ENCODE data around the gene HSP90B1.
A peak's percentile ranks its signal among the peaks of the same experiment; 100 is the strongest.

The HSP90B1 gene

GRCh38 chr12:103915306-103915705, 14.9 kb upstream of the HSP90B1 start:
- Histone ChIP-seq H3K4ac (ENCODE audit: low read depth in 1 of 2, low read length in 2 of 2) (no peak overlapping the region), H3K23ac (ENCODE audit: low read length in 2 of 2) (no peak overlapping the region), H3K14ac (ENCODE audit: low read length in 2 of 2) (no peak overlapping the region), H3K79me1 (replicated peaks; ENCODE audit: low read length, poor library complexity, severe bottlenecking) (no peaks in the 10 kb centered on the region), H2BK15ac (ENCODE audit: low read depth, poor library complexity, severe bottlenecking) (no peak overlapping the region), H3K4me3 (ENCODE audit: insufficient read depth in 1 of 2, low read depth in 1 of 2, low read length in 2 of 2) (no peak overlapping the region), H3K27ac (ENCODE audit: low read length, poor library complexity, severe bottlenecking) (no peak overlapping the region), H3K36me3 (ENCODE audit: control insufficient read depth in 1 of 2, insufficient read depth in 2 of 2, low read depth in 1 of 2, low read length in 2 of 2) (no peaks in the 10 kb centered on the region), H2AFZ (ENCODE audit: low read depth, low read length) (no peak overlapping the region), H2BK120ac (ENCODE audit: low read depth, low read length) (no peak overlapping the region), H2BK12ac (ENCODE audit: low read length in 2 of 2) (no peak overlapping the region), H3K9ac (ENCODE audit: low read length) (no peak overlapping the region), H4K91ac (ENCODE audit: low read length) (no peak overlapping the region), H3K27me3 (ENCODE audit: control insufficient read depth in 1 of 2, insufficient read depth in 1 of 2, low read length in 2 of 2) (no peaks in the 10 kb centered on the region), H3K9me3 (ENCODE audit: control insufficient read depth, low read length) (peaks cover 25% of the 10 kb centered on the region), H2BK5ac (ENCODE audit: low read depth, low read length, poor library complexity, severe bottlenecking) (no peak overlapping the region), H3K18ac (ENCODE audit: low read depth in 1 of 2, low read length in 2 of 2) (no peak overlapping the region), H3K4me1 (ENCODE audit: control insufficient read depth, insufficient read depth, low read depth, low read length) (no peaks in the 10 kb centered on the region), H4K8ac (ENCODE audit: low read length) (no peak overlapping the region), H2AK5ac (ENCODE audit: low read length, severe bottlenecking) (no peak overlapping the region), H3K4me2 (ENCODE audit: low read length, poor library complexity, severe bottlenecking) (no peak overlapping the region)
- WGBS, result 66% methylated on average over 8 of the region's 8 CpGs
- no peak for DNase-seq

- no peak for DNase-seq
- no peak overlapping the region for H3K4ac ChIP-seq (ENCODE audit: low read depth in 1 of 2, low read length in 2 of 2)
- no peak overlapping the region for H3K14ac ChIP-seq (ENCODE audit: low read length in 2 of 2)
- no peak overlapping the region for H4K8ac ChIP-seq (ENCODE audit: low read length)
- no peak overlapping the region for H2AFZ ChIP-seq (ENCODE audit: low read depth, low read length)
- peaks cover 25% of the 10 kb centered on the region for H3K9me3 ChIP-seq (ENCODE audit: control insufficient read depth, low read length)
- H3K4me3 ChIP-seq (ENCODE audit: insufficient read depth in 1 of 2, low read depth in 1 of 2, low read length in 2 of 2), result no peak overlapping the region
- H2BK120ac ChIP-seq (ENCODE audit: low read depth, low read length), result no peak overlapping the region
- no peaks in the 10 kb centered on the region for H3K4me1 ChIP-seq (ENCODE audit: control insufficient read depth, insufficient read depth, low read depth, low read length)
- WGBS, result no CpG with 5 or more reads among the region's 3 CpGs
- H2BK12ac ChIP-seq (ENCODE audit: low read length in 2 of 2), result no peak overlapping the region
- no peak overlapping the region for H4K91ac ChIP-seq (ENCODE audit: low read length)
- H3K27me3 ChIP-seq (ENCODE audit: control insufficient read depth in 1 of 2, insufficient read depth in 1 of 2, low read length in 2 of 2), result no peaks in the 10 kb centered on the region
- no peak overlapping the region for H3K18ac ChIP-seq (ENCODE audit: low read depth in 1 of 2, low read length in 2 of 2)
- H3K9ac ChIP-seq (ENCODE audit: low read length), result no peak overlapping the region
- H3K79me1 ChIP-seq (replicated peaks; ENCODE audit: low read length, poor library complexity, severe bottlenecking), result no peaks in the 10 kb centered on the region
- no peaks in the 10 kb centered on the region for H3K36me3 ChIP-seq (ENCODE audit: control insufficient read depth in 1 of 2, insufficient read depth in 2 of 2, low read depth in 1 of 2, low read length in 2 of 2)
- no peak overlapping the region for H2BK15ac ChIP-seq (ENCODE audit: low read depth, poor library complexity, severe bottlenecking)
- H2AK5ac ChIP-seq (ENCODE audit: low read length, severe bottlenecking), result no peak overlapping the region
- H3K27ac ChIP-seq (ENCODE audit: low read length, poor library complexity, severe bottlenecking), result no peak overlapping the region
- H3K23ac ChIP-seq (ENCODE audit: low read length in 2 of 2), result no peak overlapping the region
- no peak overlapping the region for H3K4me2 ChIP-seq (ENCODE audit: low read length, poor library complexity, severe bottlenecking)
- no peak overlapping the region for H2BK5ac ChIP-seq (ENCODE audit: low read depth, low read length, poor library complexity, severe bottlenecking)
Measured at GRCh38 chr12:103917873-103918272, 12.3 kb upstream of the HSP90B1 start.

- H4K91ac ChIP-seq (ENCODE audit: low read length), result no peak overlapping the region
- peaks cover 3% of the 10 kb centered on the region for H3K79me1 ChIP-seq (replicated peaks; ENCODE audit: low read length, poor library complexity, severe bottlenecking)
- WGBS, result 78% methylated on average over 8 of the region's 9 CpGs
- peak; percentile 75 for DNase-seq
- H2AK5ac ChIP-seq (ENCODE audit: low read length, severe bottlenecking), result peak overlapping the region; percentile 69
- H3K23ac ChIP-seq (ENCODE audit: low read length in 2 of 2), result no peak overlapping the region
- no peak overlapping the region for H3K4me3 ChIP-seq (ENCODE audit: insufficient read depth in 1 of 2, low read depth in 1 of 2, low read length in 2 of 2)
- H4K8ac ChIP-seq (ENCODE audit: low read length), result peak overlapping the region; percentile 45
- peaks cover 4% of the 10 kb centered on the region for H3K4me1 ChIP-seq (ENCODE audit: control insufficient read depth, insufficient read depth, low read depth, low read length)
- no peak overlapping the region for H2BK5ac ChIP-seq (ENCODE audit: low read depth, low read length, poor library complexity, severe bottlenecking)
- H3K36me3 ChIP-seq (ENCODE audit: control insufficient read depth in 1 of 2, insufficient read depth in 2 of 2, low read depth in 1 of 2, low read length in 2 of 2), result no peaks in the 10 kb centered on the region
- H3K4ac ChIP-seq (ENCODE audit: low read depth in 1 of 2, low read length in 2 of 2), result no peak overlapping the region
- no peaks in the 10 kb centered on the region for H3K27me3 ChIP-seq (ENCODE audit: control insufficient read depth in 1 of 2, insufficient read depth in 1 of 2, low read length in 2 of 2)
- no peak overlapping the region for H2BK15ac ChIP-seq (ENCODE audit: low read depth, poor library complexity, severe bottlenecking)
- H2AFZ ChIP-seq (ENCODE audit: low read depth, low read length), result peak overlapping the region; percentile 92
- H2BK120ac ChIP-seq (ENCODE audit: low read depth, low read length), result no peak overlapping the region
- peak overlapping the region; percentile 61 for H3K27ac ChIP-seq (ENCODE audit: low read length, poor library complexity, severe bottlenecking)
- no peak overlapping the region for H2BK12ac ChIP-seq (ENCODE audit: low read length in 2 of 2)
- H3K18ac ChIP-seq (ENCODE audit: low read depth in 1 of 2, low read length in 2 of 2), result peak overlapping the region in 1 of 2 experiments; percentile 24
- no peak overlapping the region for H3K4me2 ChIP-seq (ENCODE audit: low read length, poor library complexity, severe bottlenecking)
- H3K14ac ChIP-seq (ENCODE audit: low read length in 2 of 2), result peak overlapping the region in 1 of 2 experiments; percentile 48
- no peak overlapping the region for H3K9ac ChIP-seq (ENCODE audit: low read length)
- no peaks in the 10 kb centered on the region for H3K9me3 ChIP-seq (ENCODE audit: control insufficient read depth, low read length)
Measured at GRCh38 chr12:103924761-103925641, 5.2 kb upstream of the HSP90B1 start.

- Histone ChIP-seq H2AK5ac (ENCODE audit: low read length, severe bottlenecking) (no peak overlapping the region), H2BK5ac (ENCODE audit: low read depth, low read length, poor library complexity, severe bottlenecking) (no peak overlapping the region), H3K36me3 (ENCODE audit: control insufficient read depth in 1 of 2, insufficient read depth in 2 of 2, low read depth in 1 of 2, low read length in 2 of 2) (peaks cover 0 to 14% of the 10 kb centered on the region in 2 experiments), H3K9ac (ENCODE audit: low read length) (peak overlapping the region; percentile 99), H3K9me3 (ENCODE audit: control insufficient read depth, low read length) (no peaks in the 10 kb centered on the region), H2BK15ac (ENCODE audit: low read depth, poor library complexity, severe bottlenecking) (no peak overlapping the region), H3K4ac (ENCODE audit: low read depth in 1 of 2, low read length in 2 of 2) (no peak overlapping the region), H3K4me2 (ENCODE audit: low read length, poor library complexity, severe bottlenecking) (peak overlapping the region; percentile 78), H3K18ac (ENCODE audit: low read depth in 1 of 2, low read length in 2 of 2) (no peak overlapping the region), H4K8ac (ENCODE audit: low read length) (peak overlapping the region; percentile 63), H2BK120ac (ENCODE audit: low read depth, low read length) (no peak overlapping the region), H3K4me3 (ENCODE audit: insufficient read depth in 1 of 2, low read depth in 1 of 2, low read length in 2 of 2) (peak overlapping the region in 1 of 2 experiments; percentile 82), H3K79me1 (replicated peaks; ENCODE audit: low read length, poor library complexity, severe bottlenecking) (peaks cover 3% of the 10 kb centered on the region), H3K23ac (ENCODE audit: low read length in 2 of 2) (no peak overlapping the region), H3K27ac (ENCODE audit: low read length, poor library complexity, severe bottlenecking) (no peak overlapping the region), H3K14ac (ENCODE audit: low read length in 2 of 2) (no peak overlapping the region), H3K4me1 (ENCODE audit: control insufficient read depth, insufficient read depth, low read depth, low read length) (peaks cover 6% of the 10 kb centered on the region), H2BK12ac (ENCODE audit: low read length in 2 of 2) (no peak overlapping the region), H4K91ac (ENCODE audit: low read length) (no peak overlapping the region), H3K27me3 (ENCODE audit: control insufficient read depth in 1 of 2, insufficient read depth in 1 of 2, low read length in 2 of 2) (no peaks in the 10 kb centered on the region), H2AFZ (ENCODE audit: low read depth, low read length) (no peak overlapping the region)
- DNase-seq, result no peak
- WGBS, result 29% methylated on average over 12 of the region's 12 CpGs
Measured at GRCh38 chr12:103928682-103929045, 1.5 kb upstream of the HSP90B1 start.

Data from mesenchymal stem cell (in vitro differentiated cells and primary cell).